IPS DF 4.7 (cell line): ENCODE measurements around the gene HOXB6.

Experiments used
- DNase-seq: peaks from one replicate; pipeline ENCODE4 v3.0.0-alpha.2; 2013; ENCODE audit warnings: low spot score; ENCODE audit errors: extremely low read depth

HOXB6 gene

DNA sequence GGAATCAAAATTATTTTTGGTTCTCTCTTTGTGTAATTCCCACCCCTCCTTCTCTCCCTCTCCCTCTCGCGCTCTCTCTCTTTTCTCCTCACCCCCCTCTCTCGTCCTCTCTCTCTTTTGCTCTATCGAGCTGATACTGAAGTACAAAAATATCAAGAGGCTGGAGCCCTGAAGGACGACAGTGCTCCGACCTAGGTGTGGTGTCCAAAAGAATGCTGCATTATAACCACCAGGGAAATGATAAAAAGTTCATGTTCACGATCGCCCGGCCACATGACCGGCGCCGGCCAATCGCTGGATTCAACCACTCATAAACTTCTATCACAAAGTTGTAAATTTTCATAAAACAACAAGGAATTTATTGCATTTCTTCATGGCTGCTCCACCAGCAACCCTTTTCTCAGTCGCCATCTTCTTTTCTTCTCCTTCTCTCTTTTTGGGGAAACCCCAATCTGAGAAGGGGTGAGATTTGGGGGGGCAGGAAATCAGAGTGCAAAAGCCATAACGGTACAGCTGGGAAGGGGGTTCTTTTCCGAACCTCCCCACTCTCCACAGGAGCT is at the start of gene HOXB6:
Gene HOXB6, minus strand, starts transcription at position 217 of the 560 bp plus-strand sequence. CDS start 6,836 bp downstream, outside the sequence.
- DNase-seq, result no peak

DNA sequence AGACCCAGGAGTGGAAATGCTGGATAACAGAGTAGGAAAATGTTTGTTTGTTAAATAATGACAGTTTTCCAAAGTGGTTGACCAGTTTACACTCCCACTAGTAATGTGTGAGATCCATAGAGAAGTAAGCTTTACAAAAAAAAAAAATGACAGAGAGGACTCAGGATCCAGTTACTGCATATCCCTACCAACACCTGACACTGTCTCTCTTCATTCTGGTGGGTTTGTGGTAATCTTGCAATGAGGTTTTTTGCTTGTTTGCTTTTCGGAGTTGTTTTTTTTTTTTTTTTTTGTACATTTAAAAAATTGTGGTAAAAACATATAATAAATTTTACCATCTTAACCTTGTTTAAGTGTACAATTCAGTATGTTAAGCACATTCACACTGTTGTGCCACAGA is 45.0 kb upstream of the HOXB6 start:
- no peak for DNase-seq

DNA sequence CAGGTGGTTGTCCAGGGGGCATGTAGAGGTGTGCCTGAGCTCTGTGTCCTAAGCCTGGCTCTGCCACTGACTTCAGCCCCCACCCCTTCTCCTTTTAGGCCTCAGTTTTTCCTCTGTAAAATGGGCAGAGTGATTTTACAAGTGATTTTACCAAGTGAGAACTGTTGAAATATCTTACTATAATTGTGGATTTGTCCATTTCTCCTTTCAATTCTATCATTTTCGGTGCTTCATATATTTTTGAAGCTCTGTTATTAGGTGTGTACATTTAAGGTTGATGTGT is 43.1 kb upstream of the HOXB6 start:
- no peak for DNase-seq

DNA sequence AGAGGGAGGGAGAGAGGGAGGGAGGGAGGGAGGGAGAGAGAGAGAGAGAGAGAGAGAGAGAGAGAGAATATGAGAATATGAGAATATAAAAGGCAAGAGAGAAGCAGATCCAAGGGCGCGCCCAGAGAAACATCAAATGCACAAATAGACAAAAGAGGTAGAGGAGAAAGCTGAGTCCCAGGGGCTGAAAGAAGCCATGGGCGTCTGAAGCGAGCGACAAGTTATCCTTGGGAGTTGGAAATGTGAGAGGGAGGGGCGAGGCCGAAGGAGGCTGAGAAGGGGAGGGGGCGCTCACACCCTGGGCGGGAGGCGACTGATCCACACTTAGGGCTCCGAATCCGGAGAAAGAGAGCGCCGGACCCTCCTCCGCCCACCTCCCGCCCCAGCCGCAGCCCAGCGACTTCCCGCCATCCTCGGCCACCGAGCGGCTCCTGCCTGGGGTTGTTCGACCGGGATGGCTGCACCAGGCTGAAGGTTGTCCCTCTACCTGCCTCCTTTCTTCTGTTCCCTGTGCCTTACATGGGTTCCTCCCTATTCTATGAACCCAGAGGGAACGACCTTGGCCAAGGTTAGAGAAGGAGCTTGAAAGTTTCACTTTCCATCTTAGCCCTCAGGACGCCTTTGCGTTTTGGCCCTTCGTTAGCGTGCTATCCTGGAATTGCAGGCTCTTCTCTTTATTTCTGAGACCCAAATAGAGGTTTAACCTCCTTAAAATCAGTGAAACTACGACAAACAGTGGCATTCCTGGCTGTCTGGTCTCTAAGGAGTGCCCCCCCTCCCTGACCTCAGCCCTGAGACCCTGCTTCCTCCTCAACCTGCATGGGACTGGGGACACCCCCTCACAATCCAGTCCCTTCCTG is 42.5 kb upstream of the HOXB6 start:
- no peak for DNase-seq

DNA sequence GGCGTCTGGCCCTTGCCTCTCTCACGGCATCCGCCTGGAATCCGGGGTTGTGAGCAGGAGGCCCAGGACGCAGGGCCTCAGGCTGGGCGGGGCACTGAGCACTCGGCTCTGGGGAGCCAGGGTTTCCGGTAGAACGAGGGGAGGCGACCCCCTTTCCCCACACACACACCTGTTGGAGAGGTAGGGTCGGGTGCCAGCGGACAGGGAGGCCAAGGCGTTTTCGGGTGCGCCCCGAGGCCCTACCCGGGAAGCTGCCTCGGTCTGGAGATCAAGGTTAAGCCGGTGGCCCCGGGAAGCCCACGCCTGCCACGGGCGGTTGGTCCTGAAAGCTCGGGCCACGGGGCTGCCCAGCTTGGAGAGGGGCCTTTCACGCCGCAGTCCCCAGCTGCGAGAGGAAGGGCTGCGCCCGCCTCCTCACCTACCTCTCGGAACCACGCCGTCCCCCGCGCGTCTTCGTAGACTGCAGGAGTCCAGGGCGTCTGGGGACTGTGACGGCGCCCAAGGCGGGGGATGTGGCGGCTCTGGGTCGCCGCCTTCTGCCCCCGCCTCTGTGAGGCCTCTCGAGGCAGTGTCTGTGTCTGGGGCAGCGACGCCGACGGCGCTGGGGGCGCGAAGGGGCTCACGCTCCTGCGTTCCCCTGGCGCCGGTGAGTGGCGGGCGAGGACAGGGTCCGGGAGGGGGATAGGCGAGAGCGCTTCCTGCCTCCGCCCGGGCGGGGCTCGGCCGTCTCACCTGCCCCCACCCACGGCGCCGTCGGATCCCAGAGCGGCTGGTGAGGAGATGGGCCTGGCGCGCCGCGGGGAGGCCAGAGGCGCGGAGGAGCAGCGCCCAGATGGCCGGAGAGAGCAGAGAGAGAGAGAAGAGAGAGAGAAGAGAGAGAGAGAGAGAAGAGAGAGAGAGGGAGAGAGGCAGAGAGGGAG is 41.7 kb upstream of the HOXB6 start:
- DNase-seq, result no peak

DNA sequence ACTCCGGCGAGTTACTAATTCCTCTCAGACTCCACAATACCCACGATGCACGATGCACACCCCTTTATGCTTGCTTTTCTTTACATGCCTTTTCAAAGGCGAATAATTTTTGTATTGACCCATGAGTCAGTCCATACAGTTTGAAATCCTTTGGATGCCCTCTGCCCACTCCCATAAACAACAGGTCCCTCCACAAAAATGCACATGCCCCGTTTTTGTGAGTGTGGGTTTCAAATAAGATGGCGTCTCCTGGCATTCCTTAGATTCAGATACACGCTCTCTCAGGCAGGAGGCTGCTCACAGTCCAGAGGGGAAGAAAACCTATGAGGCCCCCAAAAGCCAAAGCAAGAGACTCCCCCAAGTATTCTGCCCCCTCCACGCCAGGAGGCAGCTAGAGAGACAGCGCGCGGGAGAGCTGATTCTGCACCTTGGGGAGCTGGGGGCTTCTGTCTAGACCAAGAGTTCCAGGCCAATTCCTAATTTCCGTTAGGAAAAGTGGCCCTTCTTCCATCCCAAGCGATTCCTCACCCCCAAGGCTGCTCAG is 40.9 kb upstream of the HOXB6 start:
- DNase-seq, result no peak

DNA sequence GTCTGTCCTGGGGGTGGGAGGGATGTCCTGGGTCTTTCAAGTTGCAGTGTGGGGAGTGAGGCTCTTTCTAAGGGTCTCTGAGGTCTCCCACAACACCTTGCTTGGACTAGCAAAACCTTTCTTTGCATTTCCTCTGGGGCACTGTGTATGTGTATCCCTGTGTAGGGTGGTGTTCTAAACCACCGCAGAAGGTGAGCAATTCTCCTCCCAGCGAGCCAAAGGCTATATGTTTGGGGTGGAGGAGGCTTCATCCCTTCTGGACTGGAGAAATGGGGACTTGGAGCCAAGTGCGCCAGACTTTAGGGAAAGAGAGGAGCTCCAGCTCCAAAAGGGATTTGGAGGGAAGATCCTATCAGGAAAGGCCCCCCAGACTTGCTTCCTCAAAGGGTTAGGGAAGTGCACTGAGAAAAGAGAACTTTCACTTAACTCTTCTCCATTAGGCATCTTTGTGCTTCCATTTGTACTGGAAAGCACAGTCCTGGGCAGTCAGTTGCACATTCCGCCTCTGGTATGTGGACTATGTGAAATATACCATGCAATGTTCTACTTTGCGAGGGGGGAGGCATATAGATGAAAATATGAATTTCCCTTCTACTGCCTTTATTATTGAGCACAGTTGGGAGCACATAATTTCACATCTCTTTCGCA is 40.2 kb upstream of the HOXB6 start:
- DNase-seq, result no peak

DNA sequence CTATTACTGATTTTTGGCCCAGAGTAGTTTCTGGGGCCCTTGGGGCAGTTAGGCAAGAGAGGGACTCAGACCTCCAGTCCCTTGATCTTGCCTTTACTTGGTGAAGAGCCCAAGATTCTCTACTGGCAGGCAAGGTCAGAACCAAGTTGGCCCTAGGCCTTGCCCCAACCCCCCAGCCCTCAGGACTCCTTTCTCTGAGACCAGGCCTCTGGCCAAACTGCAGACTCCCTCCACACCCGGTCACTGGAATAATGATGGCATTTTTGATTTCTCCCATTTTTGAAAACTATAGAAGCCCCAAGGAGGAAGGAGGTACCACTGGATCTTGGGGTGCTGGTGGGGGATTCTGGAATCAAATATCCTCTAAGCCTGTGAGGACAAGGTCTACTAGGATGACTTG is 39.4 kb upstream of the HOXB6 start:
- DNase-seq, result no peak

DNA sequence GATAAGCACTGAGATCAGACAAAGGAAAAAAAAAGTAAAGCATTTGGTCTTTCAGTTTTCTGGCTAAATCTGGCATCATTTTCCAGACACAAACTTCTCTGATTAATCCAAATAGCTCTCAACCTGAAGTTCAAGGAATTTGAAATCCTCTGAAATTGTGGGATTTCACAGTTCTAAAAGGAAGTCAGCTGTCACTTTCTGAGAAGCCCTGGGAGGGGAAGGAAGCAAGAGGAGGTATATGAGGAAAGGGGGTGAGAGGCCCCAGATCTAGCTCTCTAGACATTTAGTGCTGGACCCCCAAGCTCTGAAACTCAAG is 38.9 kb upstream of the HOXB6 start:
- DNase-seq, result no peak

DNA sequence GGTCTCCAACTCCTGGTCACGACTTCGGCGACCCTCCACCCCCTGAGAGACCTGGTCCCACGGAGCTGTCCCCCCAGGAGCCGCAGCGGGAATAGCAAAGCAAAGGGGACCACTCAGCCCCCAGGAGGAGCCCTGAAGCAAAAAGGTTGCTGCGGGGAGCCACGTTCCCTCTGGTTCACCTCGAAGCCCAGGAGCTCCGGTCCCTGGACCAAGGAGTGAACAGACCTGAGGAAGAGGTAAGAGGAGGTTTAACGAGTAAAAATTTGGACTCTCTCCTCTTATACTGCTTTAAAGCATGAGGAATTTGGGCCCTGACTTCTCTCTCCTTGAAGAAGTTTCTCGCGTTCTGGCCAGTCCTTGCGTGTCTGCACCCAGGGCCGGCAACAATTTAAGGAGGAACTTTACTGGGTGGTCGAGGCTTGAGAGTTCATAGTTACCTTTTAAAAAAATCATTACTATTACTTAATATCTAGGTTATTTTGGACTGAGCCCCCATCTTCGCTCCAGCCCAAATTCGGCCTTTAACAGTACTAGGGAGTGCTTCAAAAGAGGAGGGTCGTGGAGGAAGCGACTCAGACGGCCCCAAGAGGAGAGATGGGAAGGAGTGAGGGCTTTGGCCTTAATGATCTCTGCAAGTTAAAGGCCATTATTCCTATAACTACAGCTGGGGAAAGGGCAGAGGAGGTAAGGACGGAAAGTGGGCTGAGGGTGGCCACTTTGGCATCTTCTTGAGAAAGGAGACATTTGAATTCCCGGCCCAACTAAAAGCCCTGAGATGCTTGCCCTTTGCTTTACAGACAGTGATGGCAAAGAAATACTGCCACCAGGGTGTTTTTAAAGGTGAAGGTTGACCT is 38.3 kb upstream of the HOXB6 start:
- no peak for DNase-seq

DNA sequence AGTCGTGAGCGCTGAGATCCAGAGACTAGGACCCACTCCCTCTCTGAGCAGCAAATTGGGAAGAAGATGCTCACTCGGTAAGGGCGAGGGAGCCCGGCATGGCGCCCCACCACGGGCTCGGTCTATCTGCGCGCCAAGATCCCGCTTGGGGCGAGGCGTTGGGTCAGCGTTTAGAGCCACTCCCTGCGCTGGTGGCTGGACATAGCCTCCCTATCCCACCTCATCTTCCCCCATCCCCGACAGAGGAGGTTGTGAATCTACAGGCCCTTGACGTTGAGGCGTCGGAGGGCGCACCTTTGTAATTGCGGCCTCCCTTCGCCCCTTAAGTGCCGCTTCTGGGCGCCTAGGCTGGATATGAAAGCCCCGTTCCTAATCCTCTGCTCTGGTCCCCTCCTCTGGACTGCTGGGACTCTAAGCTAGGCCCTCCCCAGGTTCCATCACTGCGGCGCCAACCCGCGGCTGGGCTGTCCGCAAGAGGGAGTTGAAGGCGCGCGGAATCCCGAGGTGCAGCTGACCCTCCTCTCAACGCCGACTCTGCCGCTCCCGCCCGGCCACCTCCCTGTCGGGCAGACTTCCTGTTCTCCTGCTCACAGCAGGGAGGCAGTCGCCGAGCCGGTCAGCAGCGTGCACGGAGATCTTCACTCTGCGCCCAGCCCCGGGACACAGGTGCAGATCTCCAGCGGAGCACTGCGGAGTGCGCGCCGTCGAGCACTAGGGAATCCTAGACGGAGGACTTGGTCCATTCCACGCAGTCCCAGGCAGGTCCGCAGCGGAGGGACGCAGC is 37.5 kb upstream of the HOXB6 start:
- no peak for DNase-seq

DNA sequence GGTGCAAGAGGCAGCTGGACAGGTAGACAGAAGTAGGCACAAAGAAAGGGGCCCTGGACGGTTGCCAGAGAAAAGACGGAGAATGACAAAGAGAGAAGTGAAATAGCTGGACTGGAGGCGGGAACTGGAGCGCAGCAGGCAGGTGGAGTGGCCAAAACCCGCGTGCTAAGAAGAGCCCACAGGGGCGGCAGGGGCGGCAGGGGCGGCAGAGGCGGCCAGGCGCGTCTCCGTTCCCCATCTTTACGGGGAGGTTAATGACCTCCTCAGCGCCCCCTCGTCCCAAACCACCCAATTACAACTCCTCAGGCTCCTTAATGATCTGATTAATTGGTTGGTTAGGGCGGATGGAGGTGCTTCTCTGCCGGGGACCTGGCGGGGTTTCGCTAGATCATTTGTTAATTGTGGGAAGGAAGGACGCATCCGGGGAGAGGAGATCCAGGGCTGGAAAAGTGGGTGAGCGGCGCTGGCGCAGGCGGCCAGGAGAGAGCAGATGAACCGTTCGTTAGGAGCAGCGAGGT is 36.8 kb upstream of the HOXB6 start:
- no peak for DNase-seq

DNA sequence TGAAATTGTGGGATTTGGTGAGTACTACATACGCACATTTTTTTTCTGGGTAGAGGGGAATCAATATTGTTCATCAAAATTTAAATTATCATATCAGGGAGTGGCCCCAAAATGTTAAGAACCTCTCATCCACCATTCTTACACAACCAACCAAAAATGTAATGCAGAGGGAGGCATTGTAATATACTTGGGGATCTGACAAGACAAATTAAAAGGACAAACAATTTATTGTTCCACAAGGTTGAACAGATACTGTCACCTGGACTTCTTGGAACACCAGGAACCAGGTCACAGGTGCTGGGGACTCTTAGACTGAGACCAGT is 36.0 kb upstream of the HOXB6 start:
- no peak for DNase-seq

DNA sequence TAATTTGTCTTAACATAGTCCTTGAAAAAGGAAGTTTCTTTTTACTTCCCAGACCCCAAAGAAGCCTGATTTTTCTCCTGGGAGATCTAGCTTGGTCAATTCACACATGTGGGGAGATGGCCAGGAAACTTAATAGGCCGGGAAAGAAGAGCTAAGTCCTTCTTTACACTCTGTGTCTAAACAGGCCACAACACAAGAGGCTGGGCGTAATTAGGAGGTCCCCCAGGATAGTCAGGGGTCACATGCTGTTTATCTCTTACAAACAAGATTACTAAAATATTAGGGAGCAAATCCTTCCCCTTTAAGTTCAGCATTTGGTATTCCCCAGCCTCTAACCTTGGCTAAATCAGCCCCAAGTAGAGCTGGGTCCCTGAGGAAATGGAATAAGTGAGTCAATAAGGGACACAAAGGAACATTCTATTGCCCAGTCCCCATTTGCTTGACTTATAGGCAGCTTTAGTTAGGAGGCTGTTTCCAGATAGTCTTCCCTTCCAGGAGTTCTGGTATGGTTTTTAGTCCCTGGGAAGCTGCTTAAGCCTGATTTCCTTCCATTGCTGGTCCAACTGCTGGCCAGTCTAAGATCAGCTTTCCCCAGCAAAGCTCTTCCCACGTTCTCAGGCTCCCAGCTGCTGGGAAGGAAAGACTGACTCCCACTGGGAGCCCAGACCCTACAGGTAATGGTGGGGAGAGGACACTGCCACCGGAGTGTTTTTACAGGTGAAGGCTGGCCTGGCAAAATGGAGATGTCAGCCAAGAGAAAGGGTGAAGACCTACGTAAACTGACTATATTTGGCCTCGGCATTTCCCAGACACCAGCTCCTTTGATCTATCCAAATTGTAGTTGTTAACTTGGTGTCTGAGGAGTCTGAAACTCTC is 35.4 kb upstream of the HOXB6 start:
- DNase-seq, result no peak

DNA sequence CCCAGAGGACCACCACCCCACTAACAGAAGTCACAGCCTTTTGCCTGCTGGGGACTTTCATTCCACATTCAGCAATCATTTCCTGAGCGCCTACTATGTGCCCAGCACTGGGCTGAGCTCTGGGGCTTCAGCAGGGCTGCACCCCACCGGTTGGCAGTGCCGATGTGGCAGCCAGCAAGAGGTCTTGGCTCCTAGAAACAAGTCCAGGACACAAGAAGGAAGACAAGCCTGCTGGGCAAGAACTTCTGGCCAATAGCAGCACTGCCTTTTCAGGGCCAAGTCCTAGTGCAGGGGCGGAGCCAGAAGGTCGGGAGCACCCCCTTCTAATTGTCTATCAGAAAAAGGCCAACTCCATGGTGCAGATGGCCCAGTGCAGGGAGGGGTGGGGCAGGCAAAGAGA is 34.4 kb upstream of the HOXB6 start:
- no peak for DNase-seq

DNA sequence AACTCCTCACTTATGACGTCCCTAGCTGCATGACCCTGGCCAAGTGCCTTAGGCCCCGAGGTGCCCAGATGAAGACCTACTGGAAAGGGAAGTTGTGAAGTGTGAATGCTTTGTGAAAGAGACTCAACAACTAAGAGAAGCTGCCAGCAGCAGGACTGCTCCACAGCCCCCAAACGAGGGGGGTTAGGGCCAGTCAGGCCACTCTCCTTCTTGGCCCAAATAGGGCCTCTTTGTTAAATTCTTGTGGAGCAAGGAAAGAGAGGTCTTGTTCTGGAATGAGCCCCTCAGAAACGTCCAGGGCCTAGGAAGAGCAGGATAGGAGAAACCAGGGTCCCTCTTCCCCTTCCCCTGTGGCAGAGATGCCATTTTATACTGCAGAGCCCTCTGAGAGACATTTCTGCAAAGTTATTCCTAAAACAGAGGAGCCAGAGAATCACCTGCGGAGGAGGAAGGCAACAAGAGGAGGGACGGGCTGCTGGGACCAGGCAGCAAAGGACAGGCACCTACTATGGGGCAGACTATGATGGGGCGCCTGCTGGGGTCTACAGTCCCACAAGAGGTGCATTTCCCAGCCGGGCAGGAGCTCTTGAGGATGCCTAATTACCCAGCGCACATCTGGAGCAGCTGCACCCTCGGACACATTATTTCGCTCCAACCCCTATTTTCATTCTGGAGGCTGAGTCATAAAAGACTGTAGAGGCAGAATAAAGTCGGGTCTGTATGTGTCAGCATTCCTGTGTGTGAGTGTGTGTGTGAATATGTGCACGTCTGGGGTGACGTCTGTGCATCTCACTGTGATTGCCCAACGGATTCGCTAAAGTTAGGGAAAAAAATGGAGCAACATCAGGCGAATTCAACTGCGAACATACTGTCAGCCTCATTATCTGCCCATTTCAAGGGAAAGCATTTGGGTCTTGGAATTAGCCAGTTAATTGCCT is 32.8 kb upstream of the HOXB6 start:
- DNase-seq, result no peak

DNA sequence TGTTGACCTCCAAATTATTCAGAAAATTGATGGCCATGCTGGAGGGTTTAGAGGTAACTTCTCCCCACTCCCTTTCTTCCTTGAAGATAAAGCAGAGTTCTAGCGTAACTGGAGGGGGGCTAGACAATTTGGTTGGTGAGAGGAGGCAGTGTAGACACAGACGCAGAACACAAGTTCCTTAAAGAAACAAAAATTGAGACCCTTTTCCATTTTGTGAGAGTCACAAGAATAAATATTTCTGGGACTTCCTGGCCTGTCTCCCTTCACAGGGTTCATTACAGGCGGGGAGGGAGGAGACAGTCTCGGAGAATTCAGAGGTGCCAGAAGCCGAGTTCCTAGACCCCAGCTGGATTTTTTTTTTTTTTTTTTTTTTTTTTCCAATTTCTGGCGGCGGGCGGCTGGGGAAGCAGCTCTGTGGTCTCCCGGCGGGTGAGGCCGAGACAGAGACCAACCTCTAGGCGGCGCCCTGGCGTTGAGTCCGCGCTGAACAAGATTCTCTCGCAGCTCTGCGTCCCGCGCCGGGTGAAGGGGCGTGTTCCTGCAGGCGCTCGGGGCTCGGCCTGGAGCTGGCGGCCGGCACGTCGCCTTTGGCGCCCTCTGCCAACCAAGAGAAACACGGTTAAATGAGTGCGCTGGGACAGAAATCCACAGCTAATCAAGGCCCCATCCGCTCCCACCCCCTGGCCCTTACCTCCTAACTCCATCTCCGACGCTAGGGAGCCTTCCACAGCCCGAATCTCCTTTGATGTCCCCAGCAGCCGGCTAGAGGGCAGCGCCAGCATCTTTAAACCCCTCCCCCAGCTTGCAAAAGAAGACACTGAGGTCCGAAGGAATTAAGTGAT is 31.6 kb upstream of the HOXB6 start:
- DNase-seq, result no peak
